GM20000 (cell line): ENCODE data around the gene SEMA3B.
A peak's percentile ranks its signal among the peaks of the same experiment; 100 is the strongest.

Experiments used
- DNase-seq: peaks from one replicate; pipeline ENCODE4 v3.0.0; 2012; ENCODE audit warnings: low spot score
- TF ChIP-seq, protein P1 (sequence below): IDR thresholded peaks from 2 replicates; pipeline ENCODE4 v1.5.1; 2012; ENCODE audit warnings: mild to moderate bottlenecking, control low read depth; ENCODE audit errors: extremely low read depth, missing control alignments

SEMA3B gene

DNA sequence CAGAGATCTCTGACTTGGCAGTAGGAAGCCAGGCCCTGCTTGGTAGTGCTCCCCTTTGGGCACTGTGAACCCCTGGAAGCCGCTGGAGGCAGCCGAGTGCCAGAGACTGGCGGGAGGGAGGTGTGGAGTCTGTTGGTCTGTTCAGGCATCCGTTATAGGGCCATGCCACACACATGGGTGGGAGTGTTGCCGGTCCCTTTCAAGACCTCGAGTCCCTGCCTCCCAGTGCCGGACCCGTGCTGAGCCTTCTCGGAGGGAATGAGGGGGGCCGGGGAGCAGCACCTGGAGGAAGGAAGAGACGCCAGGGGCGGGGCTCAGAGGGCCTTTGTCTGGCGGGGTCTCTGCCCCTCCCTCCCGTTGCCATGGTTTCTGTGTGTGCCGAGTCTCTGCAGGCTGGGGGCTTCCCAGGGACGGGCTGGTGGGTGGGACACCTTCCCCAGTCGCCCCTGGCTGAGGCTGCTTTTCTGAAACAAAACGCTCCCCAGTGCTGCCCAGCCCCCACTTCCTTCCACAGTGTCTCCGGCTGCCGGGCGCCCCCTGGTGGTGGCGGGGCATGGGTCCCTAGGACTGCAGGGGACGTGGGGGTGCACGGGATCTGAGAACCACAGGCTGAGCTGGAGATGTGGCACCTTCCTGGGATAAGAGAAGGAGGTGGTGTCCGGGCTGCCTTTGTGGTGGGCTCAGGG, 23.0 kb upstream of the SEMA3B start:
- DNase-seq = peak; percentile 82
- TF ChIP-seq, protein P1, sequence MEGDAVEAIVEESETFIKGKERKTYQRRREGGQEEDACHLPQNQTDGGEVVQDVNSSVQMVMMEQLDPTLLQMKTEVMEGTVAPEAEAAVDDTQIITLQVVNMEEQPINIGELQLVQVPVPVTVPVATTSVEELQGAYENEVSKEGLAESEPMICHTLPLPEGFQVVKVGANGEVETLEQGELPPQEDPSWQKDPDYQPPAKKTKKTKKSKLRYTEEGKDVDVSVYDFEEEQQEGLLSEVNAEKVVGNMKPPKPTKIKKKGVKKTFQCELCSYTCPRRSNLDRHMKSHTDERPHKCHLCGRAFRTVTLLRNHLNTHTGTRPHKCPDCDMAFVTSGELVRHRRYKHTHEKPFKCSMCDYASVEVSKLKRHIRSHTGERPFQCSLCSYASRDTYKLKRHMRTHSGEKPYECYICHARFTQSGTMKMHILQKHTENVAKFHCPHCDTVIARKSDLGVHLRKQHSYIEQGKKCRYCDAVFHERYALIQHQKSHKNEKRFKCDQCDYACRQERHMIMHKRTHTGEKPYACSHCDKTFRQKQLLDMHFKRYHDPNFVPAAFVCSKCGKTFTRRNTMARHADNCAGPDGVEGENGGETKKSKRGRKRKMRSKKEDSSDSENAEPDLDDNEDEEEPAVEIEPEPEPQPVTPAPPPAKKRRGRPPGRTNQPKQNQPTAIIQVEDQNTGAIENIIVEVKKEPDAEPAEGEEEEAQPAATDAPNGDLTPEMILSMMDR = peak; percentile 96

DNA sequence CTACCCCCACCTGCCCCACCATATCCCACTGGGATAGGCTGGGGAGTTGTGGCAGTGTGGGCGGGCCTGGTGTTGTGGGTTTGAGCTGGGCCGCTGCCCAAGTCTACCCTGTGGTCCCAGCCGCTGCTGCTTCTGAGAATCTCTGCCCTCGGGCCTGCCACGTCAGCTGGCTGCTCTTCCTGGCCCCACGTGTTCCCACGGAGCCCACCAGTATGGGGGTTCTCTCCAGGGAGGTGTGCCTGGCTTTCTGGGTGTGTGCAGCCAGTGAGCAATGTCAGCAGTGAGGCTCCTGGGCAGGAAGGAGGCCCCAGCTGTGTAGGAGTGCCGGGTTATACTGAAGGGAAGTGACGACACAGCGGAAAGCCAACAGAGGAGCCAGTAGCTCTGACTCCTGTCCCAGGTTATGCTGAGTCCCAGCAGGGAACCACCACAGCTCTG, 22.4 kb upstream of the SEMA3B start:
- TF ChIP-seq, protein P1 = no peak
- DNase-seq = peak; percentile 72

DNA sequence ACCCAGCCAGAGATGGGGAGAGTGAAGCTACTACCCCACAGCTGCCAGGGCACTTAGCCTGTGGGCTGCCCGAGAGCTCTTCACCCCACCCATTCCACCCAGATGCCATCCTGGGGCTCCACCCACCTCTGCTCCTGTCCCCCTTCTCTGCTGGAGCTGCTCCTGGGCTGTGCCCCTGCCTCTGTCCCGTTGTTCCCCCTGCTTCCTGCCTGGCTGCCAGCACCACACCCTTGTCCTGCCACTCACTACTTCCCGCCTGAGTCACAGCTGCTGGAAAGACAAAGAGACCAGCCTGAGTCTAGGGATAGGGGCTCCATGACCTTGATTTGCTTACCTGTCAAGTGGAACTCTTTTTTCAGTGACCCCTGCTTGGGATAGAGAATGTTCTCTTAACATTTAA, 20.6 kb upstream of the SEMA3B start:
- TF ChIP-seq, protein P1 = no peak
- no peak for DNase-seq

DNA sequence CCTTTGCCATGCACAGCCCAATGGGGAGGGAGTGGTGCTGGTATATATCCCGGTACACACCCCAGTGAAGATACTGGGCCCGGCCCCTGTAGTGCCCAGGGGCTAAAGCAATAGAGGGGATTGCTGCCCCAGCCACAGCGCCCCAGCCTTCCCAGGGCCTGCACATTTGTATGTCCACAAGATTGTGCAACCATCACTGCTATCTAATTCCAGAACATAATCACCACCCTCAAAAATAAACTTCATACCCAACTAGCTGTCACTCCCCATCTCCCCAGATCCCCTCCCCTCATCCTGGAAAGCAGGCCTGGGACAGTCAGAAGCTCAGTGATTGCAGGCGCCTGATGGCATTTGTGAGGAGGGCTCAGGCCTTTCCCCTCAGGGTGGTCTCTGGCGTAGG, 19.5 kb upstream of the SEMA3B start:
- no peak for DNase-seq

DNA sequence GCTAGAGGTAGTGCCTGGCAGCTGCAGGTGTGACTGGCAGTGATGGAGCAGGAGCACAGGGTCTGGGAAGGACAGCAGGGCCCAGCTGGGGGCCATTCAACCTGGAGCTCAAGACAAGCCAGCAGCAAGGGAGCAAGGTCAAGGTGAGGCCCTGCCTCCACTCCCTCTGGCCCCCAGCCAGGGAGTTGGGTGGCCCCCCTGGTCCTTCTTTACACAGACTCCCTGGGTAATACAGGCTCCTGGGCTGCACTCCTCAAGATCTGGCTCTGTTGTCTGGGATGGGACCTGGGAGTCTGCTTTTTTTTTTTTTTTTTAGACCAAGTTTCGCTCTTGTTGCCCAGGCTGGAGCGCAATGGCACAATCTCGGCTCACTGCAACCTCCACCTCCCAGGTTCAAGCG, 18.4 kb upstream of the SEMA3B start:
- DNase-seq = no peak
- TF ChIP-seq, protein P1 = no peak

More for the DNA sequence above, 19.5 kb upstream of the SEMA3B start:
- TF ChIP-seq, protein P1 = no peak

DNA sequence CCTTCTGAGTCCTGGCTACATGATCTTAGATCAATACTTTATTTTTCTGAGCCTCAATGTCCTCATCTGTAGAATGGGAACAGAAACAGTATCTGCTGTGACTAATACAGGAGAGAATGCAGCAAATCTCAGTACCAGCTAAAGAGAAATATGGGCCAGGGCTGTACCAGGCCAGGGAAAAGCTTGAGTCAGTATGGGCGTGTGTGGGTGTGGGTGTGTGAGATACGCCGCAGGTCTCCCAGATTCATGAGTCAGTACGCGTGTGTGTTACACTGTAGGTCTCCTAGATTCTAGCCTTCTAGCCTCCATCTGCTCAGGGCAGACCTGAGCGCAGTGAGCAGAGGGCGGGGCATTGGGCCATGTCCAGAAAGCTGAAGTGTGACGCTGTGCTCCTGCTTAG, 17.7 kb upstream of the SEMA3B start:
- TF ChIP-seq, protein P1 = no peak
- no peak for DNase-seq

DNA sequence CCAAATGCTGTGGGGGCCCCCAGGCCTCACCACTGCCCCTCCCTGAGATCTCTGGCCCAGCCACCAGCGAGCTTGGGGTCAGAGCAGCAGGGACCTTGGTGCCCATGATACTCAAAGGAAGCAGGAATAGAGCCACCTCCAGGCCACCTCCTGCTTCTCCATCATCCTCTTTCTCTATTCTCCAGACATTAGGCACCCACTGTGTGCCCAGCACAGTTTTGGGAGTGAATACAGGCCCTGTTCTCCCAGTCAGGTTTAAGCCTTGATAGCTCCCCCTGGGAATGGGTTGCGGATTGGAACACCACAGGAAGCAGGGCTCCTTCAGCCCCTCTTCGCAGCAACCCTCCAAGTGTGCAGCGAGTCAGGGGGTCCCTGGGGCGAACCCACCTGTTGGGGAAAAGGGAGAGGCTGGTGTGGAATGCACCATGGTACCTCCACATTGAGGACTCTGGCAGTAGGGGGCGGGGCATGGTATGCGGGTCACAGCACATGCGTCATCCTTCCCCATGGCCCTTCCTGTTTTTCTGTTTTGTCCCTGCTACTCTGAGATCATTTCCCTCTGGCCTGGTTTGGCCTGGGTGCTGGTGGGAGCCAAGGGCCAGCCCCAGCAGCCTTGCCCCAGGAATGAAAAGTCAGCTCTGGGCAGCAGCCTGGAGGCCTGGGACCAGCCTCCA, 14.2 kb upstream of the SEMA3B start:
- no peak for DNase-seq
- TF ChIP-seq, protein P1 = no peak
